Activated T-cell treated with anti-CD3 and anti-CD28 coated beads for 4 hours (primary cell): ENCODE data around the gene PROKR2.

Source experiments
- DNase-seq: peaks from one replicate; pipeline ENCODE4 v3.0.0-alpha.2; 2020

Gene PROKR2

DNA sequence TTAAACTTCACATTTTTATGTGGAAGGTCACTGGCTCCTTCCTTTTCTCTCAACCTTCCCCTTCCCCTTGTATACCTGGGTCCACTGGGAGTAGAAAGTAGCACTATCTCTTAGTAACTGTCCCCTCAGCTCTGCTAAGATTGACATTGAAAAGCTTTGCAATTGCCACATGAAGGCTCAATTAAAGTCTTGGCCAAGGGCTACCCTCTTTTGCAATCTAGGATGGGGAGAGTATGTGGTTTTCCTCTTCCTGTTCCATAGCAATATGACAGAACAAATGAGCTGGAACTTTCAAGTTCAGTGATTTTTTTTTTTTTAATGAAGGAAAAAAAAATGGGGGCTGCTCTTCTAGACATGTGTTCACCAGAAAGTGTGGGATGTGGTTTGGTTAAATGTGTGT is 37.1 kb downstream of the PROKR2 start:
- DNase-seq, result no peak

DNA sequence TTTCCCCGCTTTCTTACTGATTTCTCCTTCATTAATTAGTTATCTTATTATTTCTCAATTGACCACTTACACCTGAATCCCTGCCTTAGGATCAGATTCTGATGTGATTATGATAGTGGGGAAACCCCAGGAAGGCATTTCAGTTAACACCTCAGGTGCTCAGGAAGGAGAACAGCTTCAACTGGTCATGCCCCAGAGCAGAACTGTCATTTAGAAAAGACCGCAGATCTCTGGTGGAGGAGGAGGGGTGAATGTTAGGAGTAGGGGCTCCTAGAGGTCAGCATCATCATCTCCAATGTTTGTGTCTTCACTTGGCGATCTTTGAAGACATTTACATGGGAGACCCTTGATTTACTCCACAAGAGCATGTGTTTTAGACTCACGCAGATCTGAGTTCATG is 44.5 kb downstream of the PROKR2 start:
- no peak for DNase-seq

GRCh38 chr20:5270603-5271002 is 46.2 kb downstream of the PROKR2 start:
- no peak for DNase-seq

DNA sequence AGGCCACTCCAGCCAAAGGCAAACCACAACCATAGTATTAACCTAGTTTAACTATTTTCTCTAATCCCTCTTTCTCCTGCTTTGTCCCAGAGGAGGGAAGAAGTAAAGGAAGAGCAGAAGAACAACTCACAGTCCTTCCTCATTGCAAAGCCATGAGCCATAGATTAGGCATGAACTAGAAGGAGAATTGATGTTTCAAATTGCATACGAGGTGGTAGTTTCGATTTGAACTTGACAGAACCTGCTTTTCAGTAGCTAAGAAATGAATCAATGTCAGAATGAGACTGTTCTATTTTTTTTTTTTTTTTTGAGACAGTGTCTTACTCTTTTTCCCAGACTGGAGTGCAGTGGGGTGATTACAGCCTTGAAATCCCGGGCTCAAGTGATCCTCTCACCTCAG is 48.3 kb downstream of the PROKR2 start:
- no peak for DNase-seq

- no peak for DNase-seq
Measured at GRCh38 chr20:5267092-5267491, 49.7 kb downstream of the PROKR2 start.
